Measurements from ENCODE around the gene ASAP2. TPM values are rescaled to one million over a fixed set of nuclear protein-coding genes. Genes with fewer than 3 reads are reported as not detected.

Gene ASAP2
- total RNA-seq, 1 experiment from 2014 or later = 14.3 TPM

DNA sequence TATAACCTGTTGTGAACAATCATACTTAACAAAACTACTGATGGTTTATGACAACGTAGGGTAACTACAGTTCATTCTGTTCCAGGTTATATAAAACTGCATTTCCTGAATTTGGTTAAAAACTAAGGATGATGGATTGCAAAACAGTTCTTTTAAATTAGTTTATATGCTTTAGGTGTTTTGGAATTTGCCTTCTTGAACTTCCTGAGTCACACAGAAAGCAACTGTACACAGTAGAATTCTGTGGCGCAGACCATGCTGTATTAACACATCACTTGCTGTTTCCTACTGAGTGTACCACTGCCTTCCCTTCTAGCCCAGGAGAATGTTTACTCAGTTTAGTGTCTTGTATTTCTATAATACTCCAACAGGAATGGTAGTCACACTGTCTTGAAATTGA lies 197.3 kb downstream of the ASAP2 start:
- ChIA-PET CTCF (interaction anchor here (0.5 to 2.3 kb wide), 2 partner anchors 33 to 136 kb away, joined by 3 to 8 read pairs; no protein-coding TSS in a partner anchor), POLR2A (no interaction called here)
- TF ChIP-seq, protein P1, sequence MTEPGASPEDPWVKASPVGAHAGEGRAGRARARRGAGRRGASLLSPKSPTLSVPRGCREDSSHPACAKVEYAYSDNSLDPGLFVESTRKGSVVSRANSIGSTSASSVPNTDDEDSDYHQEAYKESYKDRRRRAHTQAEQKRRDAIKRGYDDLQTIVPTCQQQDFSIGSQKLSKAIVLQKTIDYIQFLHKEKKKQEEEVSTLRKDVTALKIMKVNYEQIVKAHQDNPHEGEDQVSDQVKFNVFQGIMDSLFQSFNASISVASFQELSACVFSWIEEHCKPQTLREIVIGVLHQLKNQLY (CRISPR knock-in tag; IDR thresholded peaks at IDR 0.05) = no peak
- TF ChIP-seq SMAD4 (CRISPR knock-in tag; IDR thresholded peaks at IDR 0.05) (no peak), ZSCAN18 (CRISPR knock-in tag; IDR thresholded peaks at IDR 0.05) (no peak), CTCF (IDR thresholded peaks at IDR 0.05) (no peak), IRF2 (CRISPR knock-in tag; IDR thresholded peaks at IDR 0.05; ENCODE audit: borderline replicate concordance, low read depth) (no peak), EMX1 (CRISPR knock-in tag; IDR thresholded peaks at IDR 0.05) (no peak)
- TF ChIP-seq, protein P2, sequence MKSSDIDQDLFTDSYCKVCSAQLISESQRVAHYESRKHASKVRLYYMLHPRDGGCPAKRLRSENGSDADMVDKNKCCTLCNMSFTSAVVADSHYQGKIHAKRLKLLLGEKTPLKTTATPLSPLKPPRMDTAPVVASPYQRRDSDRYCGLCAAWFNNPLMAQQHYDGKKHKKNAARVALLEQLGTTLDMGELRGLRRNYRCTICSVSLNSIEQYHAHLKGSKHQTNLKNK (CRISPR knock-in tag; IDR thresholded peaks at IDR 0.05) = no peak
- Mint-ChIP-seq H3K27me3 (ENCODE audit: low read depth) (no peaks in the 10 kb centered on the region), H3K4me3 (no peak overlapping the region), H3K36me3 (peaks cover 4% of the 10 kb centered on the region), H3K27ac (no peak overlapping the region), H3K4me1 (peaks cover 11% of the 10 kb centered on the region), H3K9me3 (no peaks in the 10 kb centered on the region)
- ATAC-seq (no peak), DNase-seq (ENCODE audit: low spot score) (no peak)

- ATAC-seq (no peak), DNase-seq (ENCODE audit: low spot score) (no peak)
- Mint-ChIP-seq H3K36me3 (peaks cover 4% of the 10 kb centered on the region), H3K9me3 (no peaks in the 10 kb centered on the region), H3K4me3 (no peak overlapping the region), H3K27ac (no peak overlapping the region), H3K4me1 (peaks cover 8% of the 10 kb centered on the region), H3K27me3 (ENCODE audit: low read depth) (no peaks in the 10 kb centered on the region)
- ChIA-PET CTCF (interaction anchor here (0.5 kb wide), 1 partner anchor 137 kb away, joined by 3 read pairs; no protein-coding TSS in a partner anchor), POLR2A (no interaction called here)
- TF ChIP-seq ZNF396 (CRISPR knock-in tag; IDR thresholded peaks at IDR 0.05; ENCODE audit: borderline replicate concordance) = no peak
- TF ChIP-seq, protein P3, sequence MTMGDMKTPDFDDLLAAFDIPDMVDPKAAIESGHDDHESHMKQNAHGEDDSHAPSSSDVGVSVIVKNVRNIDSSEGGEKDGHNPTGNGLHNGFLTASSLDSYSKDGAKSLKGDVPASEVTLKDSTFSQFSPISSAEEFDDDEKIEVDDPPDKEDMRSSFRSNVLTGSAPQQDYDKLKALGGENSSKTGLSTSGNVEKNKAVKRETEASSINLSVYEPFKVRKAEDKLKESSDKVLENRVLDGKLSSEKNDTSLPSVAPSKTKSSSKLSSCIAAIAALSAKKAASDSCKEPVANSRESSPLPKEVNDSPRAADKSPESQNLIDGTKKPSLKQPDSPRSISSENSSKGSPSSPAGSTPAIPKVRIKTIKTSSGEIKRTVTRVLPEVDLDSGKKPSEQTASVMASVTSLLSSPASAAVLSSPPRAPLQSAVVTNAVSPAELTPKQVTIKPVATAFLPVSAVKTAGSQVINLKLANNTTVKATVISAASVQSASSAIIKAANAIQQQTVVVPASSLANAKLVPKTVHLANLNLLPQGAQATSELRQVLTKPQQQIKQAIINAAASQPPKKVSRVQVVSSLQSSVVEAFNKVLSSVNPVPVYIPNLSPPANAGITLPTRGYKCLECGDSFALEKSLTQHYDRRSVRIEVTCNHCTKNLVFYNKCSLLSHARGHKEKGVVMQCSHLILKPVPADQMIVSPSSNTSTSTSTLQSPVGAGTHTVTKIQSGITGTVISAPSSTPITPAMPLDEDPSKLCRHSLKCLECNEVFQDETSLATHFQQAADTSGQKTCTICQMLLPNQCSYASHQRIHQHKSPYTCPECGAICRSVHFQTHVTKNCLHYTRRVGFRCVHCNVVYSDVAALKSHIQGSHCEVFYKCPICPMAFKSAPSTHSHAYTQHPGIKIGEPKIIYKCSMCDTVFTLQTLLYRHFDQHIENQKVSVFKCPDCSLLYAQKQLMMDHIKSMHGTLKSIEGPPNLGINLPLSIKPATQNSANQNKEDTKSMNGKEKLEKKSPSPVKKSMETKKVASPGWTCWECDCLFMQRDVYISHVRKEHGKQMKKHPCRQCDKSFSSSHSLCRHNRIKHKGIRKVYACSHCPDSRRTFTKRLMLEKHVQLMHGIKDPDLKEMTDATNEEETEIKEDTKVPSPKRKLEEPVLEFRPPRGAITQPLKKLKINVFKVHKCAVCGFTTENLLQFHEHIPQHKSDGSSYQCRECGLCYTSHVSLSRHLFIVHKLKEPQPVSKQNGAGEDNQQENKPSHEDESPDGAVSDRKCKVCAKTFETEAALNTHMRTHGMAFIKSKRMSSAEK (CRISPR knock-in tag; IDR thresholded peaks at IDR 0.05; ENCODE audit: borderline replicate concordance) = no peak
- TF ChIP-seq, protein P4, sequence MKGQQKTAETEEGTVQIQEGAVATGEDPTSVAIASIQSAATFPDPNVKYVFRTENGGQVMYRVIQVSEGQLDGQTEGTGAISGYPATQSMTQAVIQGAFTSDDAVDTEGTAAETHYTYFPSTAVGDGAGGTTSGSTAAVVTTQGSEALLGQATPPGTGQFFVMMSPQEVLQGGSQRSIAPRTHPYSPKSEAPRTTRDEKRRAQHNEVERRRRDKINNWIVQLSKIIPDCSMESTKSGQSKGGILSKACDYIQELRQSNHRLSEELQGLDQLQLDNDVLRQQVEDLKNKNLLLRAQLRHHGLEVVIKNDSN (CRISPR knock-in tag; IDR thresholded peaks at IDR 0.05) = no peak
- no peak for TF ChIP-seq ZBTB21 (CRISPR knock-in tag; IDR thresholded peaks at IDR 0.05; ENCODE audit: borderline replicate concordance)
- TF ChIP-seq, protein P5, sequence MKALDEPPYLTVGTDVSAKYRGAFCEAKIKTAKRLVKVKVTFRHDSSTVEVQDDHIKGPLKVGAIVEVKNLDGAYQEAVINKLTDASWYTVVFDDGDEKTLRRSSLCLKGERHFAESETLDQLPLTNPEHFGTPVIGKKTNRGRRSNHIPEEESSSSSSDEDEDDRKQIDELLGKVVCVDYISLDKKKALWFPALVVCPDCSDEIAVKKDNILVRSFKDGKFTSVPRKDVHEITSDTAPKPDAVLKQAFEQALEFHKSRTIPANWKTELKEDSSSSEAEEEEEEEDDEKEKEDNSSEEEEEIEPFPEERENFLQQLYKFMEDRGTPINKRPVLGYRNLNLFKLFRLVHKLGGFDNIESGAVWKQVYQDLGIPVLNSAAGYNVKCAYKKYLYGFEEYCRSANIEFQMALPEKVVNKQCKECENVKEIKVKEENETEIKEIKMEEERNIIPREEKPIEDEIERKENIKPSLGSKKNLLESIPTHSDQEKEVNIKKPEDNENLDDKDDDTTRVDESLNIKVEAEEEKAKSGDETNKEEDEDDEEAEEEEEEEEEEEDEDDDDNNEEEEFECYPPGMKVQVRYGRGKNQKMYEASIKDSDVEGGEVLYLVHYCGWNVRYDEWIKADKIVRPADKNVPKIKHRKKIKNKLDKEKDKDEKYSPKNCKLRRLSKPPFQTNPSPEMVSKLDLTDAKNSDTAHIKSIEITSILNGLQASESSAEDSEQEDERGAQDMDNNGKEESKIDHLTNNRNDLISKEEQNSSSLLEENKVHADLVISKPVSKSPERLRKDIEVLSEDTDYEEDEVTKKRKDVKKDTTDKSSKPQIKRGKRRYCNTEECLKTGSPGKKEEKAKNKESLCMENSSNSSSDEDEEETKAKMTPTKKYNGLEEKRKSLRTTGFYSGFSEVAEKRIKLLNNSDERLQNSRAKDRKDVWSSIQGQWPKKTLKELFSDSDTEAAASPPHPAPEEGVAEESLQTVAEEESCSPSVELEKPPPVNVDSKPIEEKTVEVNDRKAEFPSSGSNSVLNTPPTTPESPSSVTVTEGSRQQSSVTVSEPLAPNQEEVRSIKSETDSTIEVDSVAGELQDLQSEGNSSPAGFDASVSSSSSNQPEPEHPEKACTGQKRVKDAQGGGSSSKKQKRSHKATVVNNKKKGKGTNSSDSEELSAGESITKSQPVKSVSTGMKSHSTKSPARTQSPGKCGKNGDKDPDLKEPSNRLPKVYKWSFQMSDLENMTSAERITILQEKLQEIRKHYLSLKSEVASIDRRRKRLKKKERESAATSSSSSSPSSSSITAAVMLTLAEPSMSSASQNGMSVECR (CRISPR knock-in tag; IDR thresholded peaks at IDR 0.05; ENCODE audit: borderline replicate concordance) = no peak
- no peak for TF ChIP-seq IRF1 (CRISPR knock-in tag; IDR thresholded peaks at IDR 0.05)
- no peak for TF ChIP-seq KAT7 (CRISPR knock-in tag; IDR thresholded peaks at IDR 0.05; ENCODE audit: borderline replicate concordance)
- no peak for TF ChIP-seq IRF2 (CRISPR knock-in tag; IDR thresholded peaks at IDR 0.05; ENCODE audit: borderline replicate concordance, low read depth)
- no peak for TF ChIP-seq ETV6 (CRISPR knock-in tag; IDR thresholded peaks at IDR 0.05)
- TF ChIP-seq CDX4 (CRISPR knock-in tag; IDR thresholded peaks at IDR 0.05; ENCODE audit: borderline replicate concordance) = no peak
- no peak for TF ChIP-seq TCF7 (CRISPR knock-in tag; IDR thresholded peaks at IDR 0.05; ENCODE audit: low read depth)
Measured at GRCh38 chr2:9404451-9404850, 197.8 kb downstream of the ASAP2 start.

Measured in WTC11 (cell line).